ENCODE measurements around the gene UBE2C.

UBE2C gene

GRCh38 chr20:45850238-45850637 lies 37.8 kb downstream of the UBE2C start:
- Histone ChIP-seq H4K20me1 (ENCODE audit: insufficient read depth, low read length) (no peaks in the 10 kb centered on the region), H2AFZ (ENCODE audit: low read depth, low read length) (no peak overlapping the region), H3K27me3 (ENCODE audit: low read depth, low read length) (no peaks in the 10 kb centered on the region), H3K27ac (ENCODE audit: low read length) (no peak overlapping the region), H3K9ac (ENCODE audit: low read length) (no peak overlapping the region), H3K9me3 (ENCODE audit: insufficient read depth, low read length) (no peaks in the 10 kb centered on the region), H3K36me3 (replicated peaks; ENCODE audit: low read depth, low read length) (peaks cover 9% of the 10 kb centered on the region), H3K4me1 (ENCODE audit: low read length) (no peaks in the 10 kb centered on the region), H3K79me2 (ENCODE audit: low read length) (no peaks in the 10 kb centered on the region), H3K4me3 (ENCODE audit: low read length) (no peak overlapping the region), H3K4me2 (ENCODE audit: low read length) (no peak overlapping the region)
- TF ChIP-seq CTCF (IDR thresholded peaks at IDR 0.05; ENCODE audit: low read depth, low read length), result no peak
- no peak for TF ChIP-seq EZH2phosphoT487 (IDR thresholded peaks at IDR 0.05; ENCODE audit: low read depth)

- Histone ChIP-seq H4K20me1 (ENCODE audit: insufficient read depth, low read length) (no peaks in the 10 kb centered on the region), H3K4me2 (ENCODE audit: low read length) (no peak overlapping the region), H3K27me3 (ENCODE audit: low read depth, low read length) (no peaks in the 10 kb centered on the region), H3K9me3 (ENCODE audit: insufficient read depth, low read length) (no peaks in the 10 kb centered on the region), H3K9ac (ENCODE audit: low read length) (no peak overlapping the region), H3K36me3 (replicated peaks; ENCODE audit: low read depth, low read length) (peaks cover 7% of the 10 kb centered on the region), H3K4me3 (ENCODE audit: low read length) (no peak overlapping the region), H3K79me2 (ENCODE audit: low read length) (peaks cover 2% of the 10 kb centered on the region; the same call in 1 of the 2 replicates), H3K4me1 (ENCODE audit: low read length) (no peaks in the 10 kb centered on the region), H3K27ac (ENCODE audit: low read length) (no peak overlapping the region), H2AFZ (ENCODE audit: low read depth, low read length) (no peak overlapping the region)
- no peak for TF ChIP-seq CTCF (IDR thresholded peaks at IDR 0.05; ENCODE audit: low read depth, low read length)
- no peak for TF ChIP-seq EZH2phosphoT487 (IDR thresholded peaks at IDR 0.05; ENCODE audit: low read depth)
These were observed 38.5 kb downstream of the UBE2C start for GRCh38 chr20:45850926-45851325.

- Histone ChIP-seq H3K9me3 (ENCODE audit: insufficient read depth, low read length) (no peaks in the 10 kb centered on the region), H4K20me1 (ENCODE audit: insufficient read depth, low read length) (no peaks in the 10 kb centered on the region), H3K27me3 (ENCODE audit: low read depth, low read length) (no peaks in the 10 kb centered on the region), H3K4me1 (ENCODE audit: low read length) (peaks cover 6% of the 10 kb centered on the region), H3K36me3 (replicated peaks; ENCODE audit: low read depth, low read length) (peaks cover 7% of the 10 kb centered on the region), H3K4me3 (ENCODE audit: low read length) (no peak overlapping the region), H3K9ac (ENCODE audit: low read length) (no peak overlapping the region), H3K4me2 (ENCODE audit: low read length) (no peak overlapping the region), H3K79me2 (ENCODE audit: low read length) (peaks cover 8% of the 10 kb centered on the region), H3K27ac (ENCODE audit: low read length) (no peak overlapping the region), H2AFZ (ENCODE audit: low read depth, low read length) (no peak overlapping the region)
- TF ChIP-seq EZH2phosphoT487 (IDR thresholded peaks at IDR 0.05; ENCODE audit: low read depth) (no peak), CTCF (IDR thresholded peaks at IDR 0.05; ENCODE audit: low read depth, low read length) (no peak)
These were observed 39.1 kb downstream of the UBE2C start for GRCh38 chr20:45851501-45851900.

GRCh38 chr20:45852326-45852725 lies 39.9 kb downstream of the UBE2C start:
- no peak overlapping the region for H2AFZ ChIP-seq (ENCODE audit: low read depth, low read length)
- peaks cover 14% of the 10 kb centered on the region for H3K79me2 ChIP-seq (ENCODE audit: low read length)
- H3K9ac ChIP-seq (ENCODE audit: low read length), result no peak overlapping the region
- peaks cover 7% of the 10 kb centered on the region for H3K4me1 ChIP-seq (ENCODE audit: low read length)
- no peaks in the 10 kb centered on the region for H4K20me1 ChIP-seq (ENCODE audit: insufficient read depth, low read length)
- H3K9me3 ChIP-seq (ENCODE audit: insufficient read depth, low read length), result no peaks in the 10 kb centered on the region
- H3K27ac ChIP-seq (ENCODE audit: low read length), result no peak overlapping the region
- no peak for TF ChIP-seq CTCF (IDR thresholded peaks at IDR 0.05; ENCODE audit: low read depth, low read length)
- no peak for TF ChIP-seq EZH2phosphoT487 (IDR thresholded peaks at IDR 0.05; ENCODE audit: low read depth)
- no peaks in the 10 kb centered on the region for H3K27me3 ChIP-seq (ENCODE audit: low read depth, low read length)
- peaks cover 7% of the 10 kb centered on the region for H3K36me3 ChIP-seq (replicated peaks; ENCODE audit: low read depth, low read length)
- no peak overlapping the region for H3K4me3 ChIP-seq (ENCODE audit: low read length)
- H3K4me2 ChIP-seq (ENCODE audit: low read length), result no peak overlapping the region
